Stomach (tissue), 4 donors: ENCODE data around the gene UNC5B.

Experiments used
- EP300 ChIP-seq: sonication (generic); formaldehyde crosslinking; IDR thresholded peaks from one replicate; pipeline ENCODE4 v1.6.1; 2017; ENCODE audit warnings: antibody characterized with exemption
- POLR2A ChIP-seq, 4 donors: fragments of 450-650 bp; IDR thresholded peaks; one replicate each; pipeline ENCODE4 v1.6.1; 2016; ENCODE audit warnings: antibody characterized with exemption in 4 of 4, control low read depth in 2 of 4, mild to moderate bottlenecking in 1 of 4, moderate library complexity in 1 of 4
- POLR2AphosphoS5 ChIP-seq, 3 donors: sonication (generic); formaldehyde crosslinking; IDR thresholded peaks; one replicate each; pipeline ENCODE4 v1.6.1; 2016; ENCODE audit warnings: antibody characterized with exemption in 3 of 3
- TF ChIP-seq, protein P1 (sequence below), 7 experiments: fragments of 450-650 bp in 4 of 7; fragments of 200-600 bp in 3 of 7; sonication (generic) in 3 of 7; IDR thresholded peaks; one replicate each; pipeline ENCODE4 v1.5.1; 2016 to 2019; ENCODE audit warnings: antibody characterized with exemption in 7 of 7, control low read depth in 2 of 7, mild to moderate bottlenecking in 1 of 7

DNA sequence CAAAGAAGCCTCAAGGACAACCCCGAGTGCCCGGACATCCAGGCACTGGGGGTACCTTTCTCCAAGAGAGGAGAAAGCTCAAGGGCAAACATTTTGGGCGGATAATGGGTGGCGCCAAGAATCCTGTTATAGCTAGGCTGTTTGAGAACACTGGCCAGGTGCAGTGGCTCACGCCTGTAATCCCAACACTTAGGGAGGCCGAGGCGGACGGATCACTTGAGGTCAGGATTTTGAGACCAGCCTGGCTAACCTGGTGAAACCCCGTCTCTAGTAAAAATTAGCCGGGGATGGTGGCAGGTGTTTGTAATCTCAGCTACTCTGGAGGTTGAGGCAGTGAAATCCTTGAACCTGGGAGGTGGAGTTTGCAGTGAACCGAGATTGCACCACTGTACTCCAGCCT lies 25.2 kb upstream of the UNC5B start:
- TF ChIP-seq, protein P1, sequence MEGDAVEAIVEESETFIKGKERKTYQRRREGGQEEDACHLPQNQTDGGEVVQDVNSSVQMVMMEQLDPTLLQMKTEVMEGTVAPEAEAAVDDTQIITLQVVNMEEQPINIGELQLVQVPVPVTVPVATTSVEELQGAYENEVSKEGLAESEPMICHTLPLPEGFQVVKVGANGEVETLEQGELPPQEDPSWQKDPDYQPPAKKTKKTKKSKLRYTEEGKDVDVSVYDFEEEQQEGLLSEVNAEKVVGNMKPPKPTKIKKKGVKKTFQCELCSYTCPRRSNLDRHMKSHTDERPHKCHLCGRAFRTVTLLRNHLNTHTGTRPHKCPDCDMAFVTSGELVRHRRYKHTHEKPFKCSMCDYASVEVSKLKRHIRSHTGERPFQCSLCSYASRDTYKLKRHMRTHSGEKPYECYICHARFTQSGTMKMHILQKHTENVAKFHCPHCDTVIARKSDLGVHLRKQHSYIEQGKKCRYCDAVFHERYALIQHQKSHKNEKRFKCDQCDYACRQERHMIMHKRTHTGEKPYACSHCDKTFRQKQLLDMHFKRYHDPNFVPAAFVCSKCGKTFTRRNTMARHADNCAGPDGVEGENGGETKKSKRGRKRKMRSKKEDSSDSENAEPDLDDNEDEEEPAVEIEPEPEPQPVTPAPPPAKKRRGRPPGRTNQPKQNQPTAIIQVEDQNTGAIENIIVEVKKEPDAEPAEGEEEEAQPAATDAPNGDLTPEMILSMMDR (IDR thresholded peaks at IDR 0.05), result no peak
- TF ChIP-seq EP300 (no peak), POLR2A (IDR thresholded peaks at IDR 0.05) (no peak), POLR2AphosphoS5 (IDR thresholded peaks at IDR 0.05) (no peak)
